NT2/D1 (cell line): ENCODE measurements around the gene PLXNC1.

Experiments
- DNase-seq: peaks from one replicate; pipeline ENCODE4 v3.0.0-alpha.2; 2011; ENCODE audit warnings: low read depth, low spot score
- H3K27me3 ChIP-seq: 2 replicates; pipeline ENCODE4 v1.6.0; 2011; ENCODE audit warnings: mild to moderate bottlenecking; ENCODE audit not compliant: insufficient read length, insufficient read depth
- H3K36me3 ChIP-seq: 2 replicates; pipeline ENCODE4 v1.6.1; 2011; ENCODE audit warnings: mild to moderate bottlenecking, low read length, mixed read lengths; ENCODE audit not compliant: insufficient read depth, insufficient read length
- H3K4me1 ChIP-seq: 2 replicates; pipeline ENCODE4 v1.5.1; 2011; ENCODE audit not compliant: insufficient read depth, insufficient read length
- H3K4me3 ChIP-seq: 2 replicates; pipeline ENCODE4 v1.5.1; 2011; ENCODE audit warnings: low read depth; ENCODE audit not compliant: insufficient read length
- H3K9ac ChIP-seq: 2 replicates; pipeline ENCODE4 v1.6.0; 2011; ENCODE audit warnings: low read depth; ENCODE audit not compliant: insufficient read length
- H3K9me3 ChIP-seq: 2 replicates; pipeline ENCODE4 v1.5.1; 2011; ENCODE audit warnings: mild to moderate bottlenecking, low read length; ENCODE audit not compliant: insufficient read depth
- SUZ12 ChIP-seq: IDR thresholded peaks from 2 replicates; pipeline ENCODE4 v1.6.1; 2011; ENCODE audit not compliant: insufficient read length, insufficient read depth; ENCODE audit errors: extremely low read depth
- YY1 ChIP-seq: IDR thresholded peaks from 2 replicates; pipeline ENCODE4 v1.6.1; 2011; ENCODE audit not compliant: insufficient read length, insufficient read depth
- ZNF274 ChIP-seq: IDR thresholded peaks from 2 replicates; pipeline ENCODE4 v1.6.1; 2011; ENCODE audit warnings: mild to moderate bottlenecking, low read depth, low read length

PLXNC1 gene

DNA sequence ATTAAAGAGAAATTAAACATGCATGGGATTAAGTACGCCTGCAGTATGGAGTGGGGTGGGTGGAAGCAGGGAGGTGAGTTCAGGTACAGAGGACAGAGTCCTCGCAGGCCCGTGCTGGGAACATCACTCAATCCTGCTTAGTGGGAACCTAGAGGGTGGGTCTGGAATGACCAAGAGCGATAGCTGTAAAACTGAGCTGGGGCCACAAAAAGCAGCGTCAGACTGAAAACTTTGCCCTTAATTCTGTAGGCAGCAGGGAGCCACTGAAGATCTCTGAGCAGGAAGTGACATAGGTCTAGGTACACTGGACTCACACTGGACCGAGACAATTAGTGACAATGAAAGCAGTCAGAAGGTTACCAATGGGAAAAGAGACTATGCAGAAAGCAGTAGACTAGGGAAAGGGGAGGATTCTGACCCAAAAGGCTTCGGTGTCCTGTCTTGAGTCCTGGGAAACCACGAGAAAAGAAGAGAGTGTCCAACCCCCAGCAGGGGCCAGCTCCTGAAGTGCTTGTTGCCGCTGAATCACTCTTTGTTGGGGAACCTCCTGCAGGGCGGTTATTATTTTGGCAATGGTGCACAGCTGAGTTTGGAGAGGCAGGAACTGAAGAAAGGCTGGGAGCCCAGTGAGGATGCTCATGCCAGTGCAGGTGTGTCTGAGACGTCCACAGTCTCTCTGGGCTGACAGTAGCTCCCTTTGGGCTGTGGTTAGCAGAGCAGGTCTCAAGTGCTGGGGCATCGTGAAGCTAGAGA, 97.4 kb downstream of the PLXNC1 start:
- Histone ChIP-seq H3K9me3 (no peaks in the 10 kb centered on the region), H3K4me3 (no peak overlapping the region), H3K9ac (no peak overlapping the region), H3K27me3 (no peaks in the 10 kb centered on the region), H3K4me1 (peaks cover 2% of the 10 kb centered on the region), H3K36me3 (peaks cover 4% of the 10 kb centered on the region)
- no peak for TF ChIP-seq YY1
- TF ChIP-seq SUZ12 = no peak
- TF ChIP-seq ZNF274 = no peak
- DNase-seq = no peak

DNA sequence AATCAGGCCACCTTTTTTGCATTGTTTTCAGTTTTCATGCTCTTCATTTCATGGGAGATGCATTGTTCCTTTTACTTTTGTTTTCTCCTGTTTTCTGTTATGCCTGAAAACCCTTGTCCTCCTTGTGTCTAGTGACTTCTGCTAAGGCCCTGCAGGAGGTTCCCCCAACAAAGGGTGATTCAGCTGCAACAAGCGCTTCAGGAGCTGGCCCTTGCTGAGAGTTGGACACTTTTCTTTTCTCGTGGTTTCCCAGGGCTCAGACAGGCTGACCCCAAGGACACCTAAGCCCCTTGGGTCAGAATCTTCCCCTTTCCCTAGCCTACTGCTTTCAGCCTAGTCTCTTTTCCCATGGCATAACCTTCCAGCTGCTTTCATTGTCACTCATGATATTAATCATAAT, 98.9 kb downstream of the PLXNC1 start:
- H3K36me3 ChIP-seq = peaks cover 4% of the 10 kb centered on the region
- H3K4me3 ChIP-seq = no peak overlapping the region
- no peak overlapping the region for H3K9ac ChIP-seq
- no peaks in the 10 kb centered on the region for H3K9me3 ChIP-seq
- TF ChIP-seq YY1 (no peak), SUZ12 (no peak), ZNF274 (no peak)
- H3K4me1 ChIP-seq = peaks cover 2% of the 10 kb centered on the region
- DNase-seq = no peak
- H3K27me3 ChIP-seq = no peaks in the 10 kb centered on the region

DNA sequence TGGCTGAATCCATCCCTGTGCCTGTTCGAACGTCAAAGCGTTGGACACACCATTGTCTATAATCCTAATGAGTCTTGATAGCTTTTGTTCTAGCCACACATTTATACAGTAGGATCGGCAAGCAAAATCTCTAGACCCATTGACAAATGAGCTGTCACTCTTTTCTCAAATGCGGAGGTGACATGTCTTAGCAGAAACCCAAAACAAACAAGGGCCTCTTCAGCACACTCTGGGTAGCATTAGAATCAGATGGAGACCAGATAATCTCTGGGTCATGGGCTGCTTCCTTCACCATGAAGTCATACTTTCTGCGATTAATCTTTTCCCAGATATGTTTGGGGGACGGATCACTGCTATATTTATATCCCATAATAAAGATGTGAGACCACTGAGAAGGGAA, 100.2 kb downstream of the PLXNC1 start:
- Histone ChIP-seq H3K36me3 (peaks cover 4% of the 10 kb centered on the region), H3K27me3 (no peaks in the 10 kb centered on the region), H3K9me3 (no peaks in the 10 kb centered on the region), H3K9ac (no peak overlapping the region), H3K4me3 (no peak overlapping the region), H3K4me1 (peaks cover 2% of the 10 kb centered on the region)
- TF ChIP-seq SUZ12 = no peak
- TF ChIP-seq ZNF274 = no peak
- no peak for TF ChIP-seq YY1
- no peak for DNase-seq

DNA sequence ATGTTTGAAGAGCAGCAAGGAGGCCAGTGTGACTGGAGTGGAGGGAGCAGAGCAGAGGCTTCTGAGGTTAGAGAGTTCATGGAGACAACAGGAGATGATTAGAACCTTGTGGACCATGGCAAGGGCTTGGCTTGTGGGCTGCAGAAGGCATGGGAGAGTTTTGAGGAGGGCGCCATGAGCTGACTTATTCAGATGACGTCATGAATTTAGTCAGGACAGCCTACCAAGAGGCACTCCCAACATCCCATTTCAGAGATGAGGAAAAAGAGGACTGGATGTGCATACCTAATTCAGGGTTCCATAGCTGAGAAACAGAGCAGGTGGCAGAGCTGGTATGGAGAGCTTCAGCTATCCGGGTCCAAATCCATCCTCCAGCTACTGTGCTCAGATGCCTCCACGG, 101.8 kb downstream of the PLXNC1 start:
- Histone ChIP-seq H3K9me3 (no peaks in the 10 kb centered on the region), H3K36me3 (peaks cover 4% of the 10 kb centered on the region), H3K4me3 (no peak overlapping the region), H3K27me3 (no peaks in the 10 kb centered on the region), H3K9ac (no peak overlapping the region), H3K4me1 (peaks cover 2% of the 10 kb centered on the region)
- DNase-seq = no peak
- no peak for TF ChIP-seq SUZ12
- no peak for TF ChIP-seq YY1
- TF ChIP-seq ZNF274 = no peak

DNA sequence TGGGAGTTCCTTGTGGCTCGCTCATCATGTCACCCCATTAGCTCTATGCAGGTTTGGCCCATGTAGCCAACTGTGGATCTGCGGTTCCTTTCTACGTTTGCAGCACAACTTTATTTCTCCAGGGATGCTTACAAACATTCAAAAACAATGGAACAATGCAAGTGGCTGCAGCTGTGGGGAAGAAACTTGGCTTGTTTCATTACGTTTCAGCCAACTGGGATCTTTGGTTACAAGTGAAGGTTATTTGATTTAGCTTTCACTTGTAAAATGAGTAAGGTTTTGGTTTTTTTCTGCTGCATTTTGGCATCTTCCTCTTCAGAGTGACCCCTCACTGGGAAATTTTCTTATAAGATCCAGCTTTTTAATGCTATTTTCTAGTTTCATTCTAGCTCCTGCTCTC, 105.9 kb downstream of the PLXNC1 start:
- H3K36me3 ChIP-seq = peaks cover 7% of the 10 kb centered on the region
- no peaks in the 10 kb centered on the region for H3K9me3 ChIP-seq
- H3K4me1 ChIP-seq = no peaks in the 10 kb centered on the region
- DNase-seq = no peak
- H3K27me3 ChIP-seq = no peaks in the 10 kb centered on the region
- no peak overlapping the region for H3K9ac ChIP-seq
- no peak overlapping the region for H3K4me3 ChIP-seq
- no peak for TF ChIP-seq ZNF274
- TF ChIP-seq YY1 = no peak
- no peak for TF ChIP-seq SUZ12

DNA sequence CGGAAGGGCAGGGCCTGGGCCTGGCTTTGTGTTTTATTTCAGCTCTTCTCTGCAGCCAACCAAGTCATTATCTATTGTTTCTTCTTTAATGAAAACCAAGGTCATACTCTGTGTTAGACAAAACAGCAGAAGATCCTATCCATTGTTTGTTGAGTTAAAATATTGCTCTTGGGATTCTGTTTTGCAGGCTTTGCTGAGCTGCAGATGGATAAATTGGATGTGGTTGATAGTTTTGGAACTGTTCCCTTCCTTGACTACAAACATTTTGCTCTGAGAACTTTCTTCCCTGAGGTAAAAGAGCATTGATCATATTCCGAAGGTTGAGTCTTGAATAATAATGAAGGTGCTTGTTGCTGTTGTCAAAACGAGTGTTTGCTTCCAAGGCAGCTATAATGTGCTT, 106.6 kb downstream of the PLXNC1 start:
- no peak for TF ChIP-seq SUZ12
- no peak for TF ChIP-seq ZNF274
- no peak overlapping the region for H3K9ac ChIP-seq
- peaks cover 7% of the 10 kb centered on the region for H3K36me3 ChIP-seq
- no peak for DNase-seq
- H3K4me1 ChIP-seq = no peaks in the 10 kb centered on the region
- no peaks in the 10 kb centered on the region for H3K27me3 ChIP-seq
- no peaks in the 10 kb centered on the region for H3K9me3 ChIP-seq
- no peak overlapping the region for H3K4me3 ChIP-seq

DNA sequence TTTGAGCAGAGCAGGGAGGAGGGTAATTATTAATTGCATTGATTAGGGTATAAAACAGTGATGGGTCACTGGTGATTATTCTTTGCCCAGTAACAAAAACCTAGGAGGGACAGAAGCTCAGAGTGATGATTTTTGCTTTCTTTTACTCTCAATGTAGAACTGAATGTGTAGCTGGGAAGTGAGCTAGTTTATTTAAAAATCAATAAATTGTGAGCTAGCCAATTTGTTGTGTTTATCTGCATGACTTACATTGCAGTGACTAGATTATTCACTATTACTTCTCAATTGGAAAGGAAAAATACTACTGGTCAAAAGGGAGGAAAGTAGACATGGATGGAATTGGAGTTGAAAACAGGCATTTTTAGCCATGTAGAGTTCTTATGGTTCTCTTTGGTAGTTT, 107.1 kb downstream of the PLXNC1 start:
- DNase-seq = no peak
- H3K4me1 ChIP-seq = no peaks in the 10 kb centered on the region
- peaks cover 7% of the 10 kb centered on the region for H3K36me3 ChIP-seq
- H3K9ac ChIP-seq = no peak overlapping the region
- no peak for TF ChIP-seq SUZ12
- TF ChIP-seq YY1 = no peak
- TF ChIP-seq ZNF274 = no peak
- no peak overlapping the region for H3K4me3 ChIP-seq
- no peaks in the 10 kb centered on the region for H3K27me3 ChIP-seq
- no peaks in the 10 kb centered on the region for H3K9me3 ChIP-seq

DNA sequence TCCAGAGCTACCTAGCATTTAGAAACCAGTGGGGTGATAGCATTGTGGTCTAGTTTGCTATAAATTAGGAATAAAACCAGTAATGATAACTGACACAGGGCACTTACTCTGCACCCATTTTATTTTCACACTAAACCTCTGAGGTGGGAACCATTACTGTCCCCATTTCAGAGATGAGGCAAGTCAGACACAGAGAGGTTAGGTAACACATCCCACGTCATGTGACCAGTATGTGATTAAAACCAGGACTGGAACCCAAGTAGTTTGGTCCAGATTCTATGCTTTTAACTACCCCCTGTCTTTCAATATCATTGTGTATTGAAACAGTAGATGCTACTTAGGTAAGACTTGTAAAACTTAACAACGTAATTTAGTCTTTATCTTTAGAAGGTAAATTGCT, 110.2 kb downstream of the PLXNC1 start:
- no peak for DNase-seq
- Histone ChIP-seq H3K36me3 (peaks cover 10% of the 10 kb centered on the region), H3K4me1 (peaks cover 6% of the 10 kb centered on the region), H3K4me3 (no peak overlapping the region), H3K9ac (no peak overlapping the region), H3K9me3 (peaks cover 13% of the 10 kb centered on the region; the same call in 1 of the 2 replicates), H3K27me3 (no peaks in the 10 kb centered on the region)
- no peak for TF ChIP-seq SUZ12
- TF ChIP-seq YY1 = no peak
- no peak for TF ChIP-seq ZNF274
